NCI-H2196 (cell line): Measurements from ENCODE around the gene ZC3H10.

Experiments
- DNase-seq: peaks from one replicate; lab custom pipeline; 2025; ENCODE audit not compliant: unreplicated experiment; lab: John Stamatoyannopoulos, UW

ZC3H10 gene

DNA sequence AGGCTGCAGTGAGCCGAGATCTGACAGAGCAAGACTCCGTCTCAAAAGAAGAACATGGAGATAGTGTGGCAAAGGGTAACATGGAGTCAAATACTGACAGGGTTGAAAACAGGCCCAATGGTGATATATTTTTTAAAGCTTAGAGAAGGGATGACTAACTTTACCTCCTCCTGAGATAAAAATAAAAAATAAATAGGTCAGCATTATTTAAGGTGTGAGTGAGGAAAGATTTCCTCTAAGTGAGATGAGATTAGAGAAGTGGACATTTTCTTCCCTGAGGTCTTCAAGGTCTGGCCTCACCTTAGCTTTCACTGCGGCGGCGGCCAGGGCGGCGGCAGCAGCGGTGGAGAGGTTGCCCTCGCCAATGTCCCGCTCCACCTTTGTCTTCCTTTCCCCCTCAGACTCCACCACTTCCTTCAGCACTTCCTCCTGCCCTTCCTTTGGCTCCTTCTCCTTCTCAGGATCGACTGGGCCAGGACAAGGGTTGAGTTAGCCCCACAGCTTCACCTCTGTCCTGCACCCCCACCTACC, 51.2 kb downstream of the ZC3H10 start:
- no peak for DNase-seq

DNA sequence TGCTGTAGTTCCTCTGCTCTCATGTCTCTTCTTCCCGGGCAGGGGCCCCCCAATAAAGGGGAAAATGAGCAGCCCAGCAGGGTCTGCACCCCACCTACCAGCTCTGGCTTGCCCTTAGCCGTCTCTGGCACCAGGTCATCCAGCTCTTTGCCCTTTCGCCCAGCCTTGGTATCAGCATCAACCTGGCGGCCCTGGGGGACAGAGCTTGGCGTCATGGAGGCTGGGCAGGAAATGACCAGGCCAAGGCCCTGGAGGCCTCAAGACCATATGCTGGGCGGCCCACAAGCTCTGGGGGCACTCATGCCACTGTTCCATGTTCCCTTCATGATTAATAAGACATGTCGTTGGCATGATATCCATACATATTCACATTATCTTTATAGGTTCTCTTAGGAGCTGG, 54.8 kb downstream of the ZC3H10 start:
- no peak for DNase-seq
